Measurements from ENCODE around the gene EPB41L4A.

Gene EPB41L4A

DNA sequence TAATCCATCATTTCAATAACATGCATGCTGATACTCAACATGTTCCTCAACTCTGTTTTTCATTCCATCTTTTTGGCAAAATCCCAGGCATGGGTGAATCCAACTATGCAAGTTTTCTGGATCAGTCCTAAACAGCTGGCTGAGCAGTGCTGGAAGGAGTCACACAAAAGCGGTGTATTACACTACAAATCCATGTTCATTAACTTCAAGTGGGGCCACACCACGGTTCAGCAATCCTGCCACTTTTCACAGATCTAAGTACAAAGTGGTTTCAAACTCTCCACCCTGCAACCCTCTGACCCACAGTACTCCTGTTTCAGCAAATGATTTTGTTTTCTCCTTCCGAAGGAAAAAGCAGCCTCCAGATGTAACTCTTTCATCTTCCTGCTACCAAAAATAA is 222.5 kb downstream of the EPB41L4A start:
- TF ChIP-seq ARNT (IDR thresholded peaks at IDR 0.05) (no peak), FOXK2 (IDR thresholded peaks at IDR 0.05) (no peak), HDGF (IDR thresholded peaks at IDR 0.05; ENCODE audit: borderline replicate concordance) (no peak), NFRKB (IDR thresholded peaks at IDR 0.05) (no peak), LEF1 (IDR thresholded peaks at IDR 0.05; ENCODE audit: borderline replicate concordance) (no peak), FOXM1 (IDR thresholded peaks at IDR 0.05; ENCODE audit: borderline replicate concordance) (no peak), FOXA1 (IDR thresholded peaks at IDR 0.05) (no peak), BHLHE40 (IDR thresholded peaks at IDR 0.05; ENCODE audit: borderline replicate concordance) (no peak), ZNF384 (IDR thresholded peaks at IDR 0.05) (no peak), TARDBP (IDR thresholded peaks at IDR 0.05) (no peak), SP1 (IDR thresholded peaks at IDR 0.05) (no peak), SUZ12 (IDR thresholded peaks at IDR 0.05) (no peak), ELF4 (IDR thresholded peaks at IDR 0.05) (no peak), CTBP1 (IDR thresholded peaks at IDR 0.05; ENCODE audit: borderline replicate concordance) (no peak)
- TF ChIP-seq, protein P1, sequence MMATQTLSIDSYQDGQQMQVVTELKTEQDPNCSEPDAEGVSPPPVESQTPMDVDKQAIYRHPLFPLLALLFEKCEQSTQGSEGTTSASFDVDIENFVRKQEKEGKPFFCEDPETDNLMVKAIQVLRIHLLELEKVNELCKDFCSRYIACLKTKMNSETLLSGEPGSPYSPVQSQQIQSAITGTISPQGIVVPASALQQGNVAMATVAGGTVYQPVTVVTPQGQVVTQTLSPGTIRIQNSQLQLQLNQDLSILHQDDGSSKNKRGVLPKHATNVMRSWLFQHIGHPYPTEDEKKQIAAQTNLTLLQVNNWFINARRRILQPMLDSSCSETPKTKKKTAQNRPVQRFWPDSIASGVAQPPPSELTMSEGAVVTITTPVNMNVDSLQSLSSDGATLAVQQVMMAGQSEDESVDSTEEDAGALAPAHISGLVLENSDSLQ (IDR thresholded peaks at IDR 0.05), result no peak
- ChIA-PET POLR2A (no interaction called here), CTCF (no interaction called here)
- no peak for DNase-seq (ENCODE audit: extremely low spot score)

DNA sequence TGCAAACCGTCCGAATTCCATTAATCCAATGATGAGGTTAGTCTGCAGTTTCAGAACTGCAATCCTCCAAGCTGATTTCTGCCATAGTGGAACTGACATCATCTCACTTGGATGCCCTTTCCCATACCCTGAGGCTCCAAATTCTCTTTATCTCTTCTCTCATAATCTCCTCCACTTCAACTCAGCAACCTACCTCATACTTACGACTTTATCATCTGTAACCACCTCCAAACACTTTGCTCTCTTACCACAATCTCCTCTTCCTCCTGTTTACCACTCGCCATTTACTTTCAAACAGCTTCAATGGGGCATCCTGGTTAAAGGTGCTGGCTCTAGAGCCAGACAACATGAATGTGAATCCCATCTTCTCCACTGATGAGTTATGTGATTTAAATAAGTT is 223.2 kb downstream of the EPB41L4A start:
- ChIA-PET CTCF (no interaction called here), POLR2A (no interaction called here)
- no peak for DNase-seq (ENCODE audit: extremely low spot score)
- no peak for TF ChIP-seq ELF4 (IDR thresholded peaks at IDR 0.05)
- TF ChIP-seq FOXM1 (IDR thresholded peaks at IDR 0.05; ENCODE audit: borderline replicate concordance), result no peak

DNA sequence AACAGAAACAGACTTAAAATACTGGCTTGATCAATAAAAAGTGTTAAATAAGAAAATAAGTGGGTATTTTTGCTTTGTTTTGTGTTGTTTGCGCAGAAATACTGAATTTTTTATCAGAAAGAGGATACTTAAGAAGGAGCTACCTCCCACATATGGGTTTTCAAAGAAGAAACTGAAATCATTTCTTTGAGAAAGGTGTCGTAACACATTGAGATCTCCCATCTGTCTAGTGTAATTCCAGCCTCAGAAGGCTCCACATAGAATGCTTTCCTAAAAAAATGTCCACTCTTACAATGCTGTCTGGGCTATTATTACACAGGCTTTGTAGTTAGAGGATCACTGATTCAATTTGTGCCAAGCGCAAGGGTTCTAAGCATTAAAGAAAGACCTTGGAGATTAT is 226.2 kb downstream of the EPB41L4A start:
- ChIA-PET POLR2A (no interaction called here), CTCF (no interaction called here)
- DNase-seq (ENCODE audit: extremely low spot score), result no peak
- TF ChIP-seq BHLHE40 (IDR thresholded peaks at IDR 0.05; ENCODE audit: borderline replicate concordance), result no peak
- TF ChIP-seq, protein P1 (IDR thresholded peaks at IDR 0.05), result no peak
- TF ChIP-seq CTBP1 (IDR thresholded peaks at IDR 0.05; ENCODE audit: borderline replicate concordance), result no peak
- no peak for TF ChIP-seq LEF1 (IDR thresholded peaks at IDR 0.05; ENCODE audit: borderline replicate concordance)
- TF ChIP-seq TARDBP (IDR thresholded peaks at IDR 0.05), result no peak

DNA sequence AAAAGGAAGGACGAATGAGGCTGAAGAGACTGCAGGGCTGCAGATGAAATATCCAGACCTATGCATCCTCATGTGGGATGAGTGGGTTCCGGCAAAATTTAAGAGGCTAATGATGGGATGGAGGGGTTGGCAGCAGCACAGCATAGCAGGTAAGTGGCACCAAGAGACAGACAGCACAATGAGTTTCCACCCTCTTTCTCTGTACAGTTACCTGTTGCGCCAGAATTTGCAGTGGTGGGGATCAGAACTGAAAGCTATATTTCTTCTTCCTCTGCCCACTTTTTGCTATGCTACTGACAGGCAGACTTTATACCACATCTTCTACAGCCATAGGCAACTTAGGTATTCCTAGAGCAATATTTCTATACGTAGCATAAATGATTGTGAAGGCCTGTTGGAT is 227.0 kb downstream of the EPB41L4A start:
- no peak for DNase-seq (ENCODE audit: extremely low spot score)
- TF ChIP-seq CTBP1 (IDR thresholded peaks at IDR 0.05; ENCODE audit: borderline replicate concordance), result no peak
- no peak for TF ChIP-seq ARNT (IDR thresholded peaks at IDR 0.05)
- no peak for TF ChIP-seq TARDBP (IDR thresholded peaks at IDR 0.05)
- TF ChIP-seq, protein P1 (IDR thresholded peaks at IDR 0.05), result no peak
- TF ChIP-seq NFRKB (IDR thresholded peaks at IDR 0.05), result no peak
- no peak for TF ChIP-seq FOXK2 (IDR thresholded peaks at IDR 0.05)
- TF ChIP-seq SUZ12 (IDR thresholded peaks at IDR 0.05), result no peak
- no peak for TF ChIP-seq L3MBTL2 (conservative IDR thresholded peaks at IDR 0.05)
- TF ChIP-seq HDGF (IDR thresholded peaks at IDR 0.05; ENCODE audit: borderline replicate concordance), result no peak
- no peak for TF ChIP-seq FOXM1 (IDR thresholded peaks at IDR 0.05; ENCODE audit: borderline replicate concordance)
- TF ChIP-seq FOXA1 (IDR thresholded peaks at IDR 0.05), result no peak
- no peak for TF ChIP-seq LEF1 (IDR thresholded peaks at IDR 0.05; ENCODE audit: borderline replicate concordance)
- no peak for TF ChIP-seq ELF4 (IDR thresholded peaks at IDR 0.05)
- no peak for TF ChIP-seq BHLHE40 (IDR thresholded peaks at IDR 0.05; ENCODE audit: borderline replicate concordance)
- no peak for TF ChIP-seq SP1 (IDR thresholded peaks at IDR 0.05)
- no peak for TF ChIP-seq ZNF384 (IDR thresholded peaks at IDR 0.05)
- ChIA-PET CTCF (no interaction called here), POLR2A (no interaction called here)

DNA sequence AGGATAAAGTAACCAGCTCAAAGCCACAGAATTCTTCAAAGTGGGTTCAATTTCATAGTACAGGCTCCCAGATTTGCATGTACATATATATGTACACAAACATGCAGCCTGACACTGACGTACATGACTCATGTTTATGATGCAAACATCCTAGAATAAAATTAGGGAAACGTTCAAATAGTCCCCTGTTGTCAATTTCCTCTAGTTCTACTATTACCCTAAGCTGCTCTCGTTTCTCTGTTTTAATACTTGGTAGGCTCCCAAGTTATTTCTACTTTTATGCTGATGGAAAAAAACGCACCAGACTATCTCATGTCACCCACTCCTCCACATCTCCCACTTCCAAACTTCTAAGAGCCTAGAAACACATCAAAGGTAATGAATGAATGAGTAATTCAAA is 229.7 kb downstream of the EPB41L4A start:
- no peak for TF ChIP-seq ZNF384 (IDR thresholded peaks at IDR 0.05)
- TF ChIP-seq, protein P1 (IDR thresholded peaks at IDR 0.05), result no peak
- no peak for TF ChIP-seq SP1 (IDR thresholded peaks at IDR 0.05)
- TF ChIP-seq BHLHE40 (IDR thresholded peaks at IDR 0.05; ENCODE audit: borderline replicate concordance), result no peak
- no peak for TF ChIP-seq FOXA1 (IDR thresholded peaks at IDR 0.05)
- TF ChIP-seq L3MBTL2 (conservative IDR thresholded peaks at IDR 0.05), result no peak
- no peak for TF ChIP-seq NFRKB (IDR thresholded peaks at IDR 0.05)
- no peak for TF ChIP-seq CTBP1 (IDR thresholded peaks at IDR 0.05; ENCODE audit: borderline replicate concordance)
- TF ChIP-seq LEF1 (IDR thresholded peaks at IDR 0.05; ENCODE audit: borderline replicate concordance), result no peak
- no peak for TF ChIP-seq ARNT (IDR thresholded peaks at IDR 0.05)
- ChIA-PET POLR2A (no interaction called here), CTCF (interaction anchor here (0.6 kb wide), 1 partner anchor 307 kb away, joined by 3 read pairs; no protein-coding TSS in a partner anchor)
- DNase-seq (ENCODE audit: extremely low spot score), result no peak

DNA sequence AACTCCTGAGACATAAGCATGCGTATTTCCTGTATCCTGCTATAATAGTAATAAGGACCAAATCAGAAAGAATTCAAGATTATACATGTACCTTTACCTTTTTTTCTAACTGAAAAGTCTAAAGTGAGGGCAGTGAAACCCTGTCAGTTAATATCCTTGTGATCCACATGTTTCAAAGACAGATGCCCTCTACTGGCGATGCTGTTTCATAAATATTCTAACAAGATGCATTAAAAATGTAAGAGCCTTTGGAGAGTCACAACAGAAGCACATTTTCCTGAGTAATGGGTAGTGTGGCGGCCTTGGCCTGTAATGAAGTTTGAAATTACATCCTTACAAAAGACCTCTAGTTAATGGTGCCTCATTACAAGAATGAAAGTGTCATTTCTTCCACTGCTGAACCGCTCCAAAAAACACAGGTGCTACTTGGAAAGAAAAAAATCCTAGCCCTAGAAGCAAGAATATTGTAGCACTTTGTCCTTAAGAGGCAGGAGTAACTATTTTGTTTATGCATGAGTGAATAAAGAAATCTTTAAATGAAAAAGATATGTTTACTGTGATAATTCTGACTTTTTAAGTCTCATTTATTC is 232.6 kb downstream of the EPB41L4A start:
- peak; percentile 33 for DNase-seq (ENCODE audit: extremely low spot score)
- TF ChIP-seq L3MBTL2 (conservative IDR thresholded peaks at IDR 0.05) (no peak), BHLHE40 (IDR thresholded peaks at IDR 0.05; ENCODE audit: borderline replicate concordance) (no peak), ARNT (IDR thresholded peaks at IDR 0.05) (no peak), SP1 (IDR thresholded peaks at IDR 0.05) (no peak), ZNF384 (IDR thresholded peaks at IDR 0.05) (no peak), FOXK2 (IDR thresholded peaks at IDR 0.05) (no peak)
- TF ChIP-seq, protein P1 (IDR thresholded peaks at IDR 0.05), result peak; percentile 28
- CTCF ChIA-PET, result no interaction called here
- POLR2A ChIA-PET, result no interaction called here

All from HEK293T (cell line).